ENCODE measurements around the gene FAM20B. TPM values are rescaled to one million over a fixed set of nuclear protein-coding genes. Genes with fewer than 3 reads are reported as not detected.

Gene FAM20B
- total and polyA plus RNA-seq, 2 of the 13 experiments (the other 11 are each of a cell fraction or from before 2014, with no cell fraction given), result 13.8 to 26.9 TPM

DNA sequence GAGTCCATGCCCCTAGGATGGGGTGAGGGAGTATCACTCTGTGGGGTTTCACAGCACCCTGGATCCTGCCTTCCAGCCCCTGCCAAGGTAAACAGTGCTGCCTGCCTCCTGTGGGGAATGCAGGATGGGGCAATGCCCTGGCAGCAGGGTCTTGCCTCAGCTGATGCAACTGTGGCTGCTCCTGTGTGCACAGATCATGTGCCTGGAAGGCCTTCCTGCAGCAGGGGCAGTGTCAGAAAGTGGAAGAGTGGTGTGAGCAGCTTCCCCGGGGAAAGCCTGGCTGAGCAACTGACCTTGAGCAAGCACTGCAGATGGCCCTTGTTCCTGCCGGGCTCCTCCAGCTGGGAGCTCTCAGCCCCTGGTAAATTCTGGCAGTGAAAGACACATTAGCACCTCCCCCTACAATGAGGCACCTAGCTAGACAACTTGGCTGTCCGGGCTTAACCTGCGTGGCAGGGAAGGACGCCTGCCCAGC lies 66.0 kb downstream of the FAM20B start (continued):
- no peak for TF ChIP-seq ZNF674 (CRISPR knock-in tag; IDR thresholded peaks at IDR 0.05; ENCODE audit: low read depth)
- TF ChIP-seq, protein P1, sequence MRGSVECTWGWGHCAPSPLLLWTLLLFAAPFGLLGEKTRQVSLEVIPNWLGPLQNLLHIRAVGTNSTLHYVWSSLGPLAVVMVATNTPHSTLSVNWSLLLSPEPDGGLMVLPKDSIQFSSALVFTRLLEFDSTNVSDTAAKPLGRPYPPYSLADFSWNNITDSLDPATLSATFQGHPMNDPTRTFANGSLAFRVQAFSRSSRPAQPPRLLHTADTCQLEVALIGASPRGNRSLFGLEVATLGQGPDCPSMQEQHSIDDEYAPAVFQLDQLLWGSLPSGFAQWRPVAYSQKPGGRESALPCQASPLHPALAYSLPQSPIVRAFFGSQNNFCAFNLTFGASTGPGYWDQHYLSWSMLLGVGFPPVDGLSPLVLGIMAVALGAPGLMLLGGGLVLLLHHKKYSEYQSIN (CRISPR knock-in tag; IDR thresholded peaks at IDR 0.05; ENCODE audit: borderline replicate concordance), result no peak
- no peak for TF ChIP-seq KAT2B (IDR thresholded peaks at IDR 0.05; ENCODE audit: borderline replicate concordance, low read depth, low read length)
- TF ChIP-seq ZNF441 (CRISPR knock-in tag; IDR thresholded peaks at IDR 0.05; ENCODE audit: borderline replicate concordance), result no peak
- no peak for TF ChIP-seq TOPORS (CRISPR knock-in tag; IDR thresholded peaks at IDR 0.05)
- no peak for TF ChIP-seq ZNF121 (CRISPR knock-in tag; IDR thresholded peaks at IDR 0.05)
- 0 out of 2 replicates have a peak, but pooled peaks have one; percentile 27 for TF ChIP-seq ZNF614 (CRISPR knock-in tag; IDR thresholded peaks at IDR 0.05; ENCODE audit: borderline replicate concordance)
- TF ChIP-seq ZNF768 (CRISPR knock-in tag; IDR thresholded peaks at IDR 0.05), result no peak
- no peak for TF ChIP-seq RELA (CRISPR knock-in tag; IDR thresholded peaks at IDR 0.05)
- TF ChIP-seq ZNF292 (CRISPR knock-in tag; IDR thresholded peaks at IDR 0.05; ENCODE audit: borderline replicate concordance, low read depth), result peak; percentile 69; the same call in 1 of the 2 replicates
- TF ChIP-seq, protein P2, sequence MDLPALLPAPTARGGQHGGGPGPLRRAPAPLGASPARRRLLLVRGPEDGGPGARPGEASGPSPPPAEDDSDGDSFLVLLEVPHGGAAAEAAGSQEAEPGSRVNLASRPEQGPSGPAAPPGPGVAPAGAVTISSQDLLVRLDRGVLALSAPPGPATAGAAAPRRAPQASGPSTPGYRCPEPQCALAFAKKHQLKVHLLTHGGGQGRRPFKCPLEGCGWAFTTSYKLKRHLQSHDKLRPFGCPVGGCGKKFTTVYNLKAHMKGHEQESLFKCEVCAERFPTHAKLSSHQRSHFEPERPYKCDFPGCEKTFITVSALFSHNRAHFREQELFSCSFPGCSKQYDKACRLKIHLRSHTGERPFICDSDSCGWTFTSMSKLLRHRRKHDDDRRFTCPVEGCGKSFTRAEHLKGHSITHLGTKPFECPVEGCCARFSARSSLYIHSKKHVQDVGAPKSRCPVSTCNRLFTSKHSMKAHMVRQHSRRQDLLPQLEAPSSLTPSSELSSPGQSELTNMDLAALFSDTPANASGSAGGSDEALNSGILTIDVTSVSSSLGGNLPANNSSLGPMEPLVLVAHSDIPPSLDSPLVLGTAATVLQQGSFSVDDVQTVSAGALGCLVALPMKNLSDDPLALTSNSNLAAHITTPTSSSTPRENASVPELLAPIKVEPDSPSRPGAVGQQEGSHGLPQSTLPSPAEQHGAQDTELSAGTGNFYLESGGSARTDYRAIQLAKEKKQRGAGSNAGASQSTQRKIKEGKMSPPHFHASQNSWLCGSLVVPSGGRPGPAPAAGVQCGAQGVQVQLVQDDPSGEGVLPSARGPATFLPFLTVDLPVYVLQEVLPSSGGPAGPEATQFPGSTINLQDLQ (CRISPR knock-in tag; IDR thresholded peaks at IDR 0.05), result no peak
- no peak for TF ChIP-seq ZNF547 (CRISPR knock-in tag; IDR thresholded peaks at IDR 0.05)
- peak; percentile 86 for TF ChIP-seq HIVEP1 (CRISPR knock-in tag; IDR thresholded peaks at IDR 0.05)
- TF ChIP-seq, protein P3, sequence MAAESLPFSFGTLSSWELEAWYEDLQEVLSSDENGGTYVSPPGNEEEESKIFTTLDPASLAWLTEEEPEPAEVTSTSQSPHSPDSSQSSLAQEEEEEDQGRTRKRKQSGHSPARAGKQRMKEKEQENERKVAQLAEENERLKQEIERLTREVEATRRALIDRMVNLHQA (CRISPR knock-in tag; IDR thresholded peaks at IDR 0.05), result no peak
- TF ChIP-seq ZNF260 (CRISPR knock-in tag; IDR thresholded peaks at IDR 0.05; ENCODE audit: borderline replicate concordance, low read depth), result no peak
- no peak for TF ChIP-seq ZNF83 (CRISPR knock-in tag; IDR thresholded peaks at IDR 0.05; ENCODE audit: borderline replicate concordance)
- no peak for TF ChIP-seq SNAPC2 (CRISPR knock-in tag; IDR thresholded peaks at IDR 0.05)
- no peak for TF ChIP-seq GTF3A (CRISPR knock-in tag; conservative IDR thresholded peaks at IDR 0.05)
- TF ChIP-seq AHR (CRISPR knock-in tag; IDR thresholded peaks at IDR 0.05), result peak; percentile 60; the same call in 1 of the 2 replicates
- no peak; the same call in 1 of the 2 replicates for TF ChIP-seq MNT (IDR thresholded peaks at IDR 0.05)
- TF ChIP-seq ZEB1 (IDR thresholded peaks at IDR 0.05; ENCODE audit: insufficient replicate concordance, low read depth), result no peak
- TF ChIP-seq ZBTB2 (CRISPR knock-in tag; IDR thresholded peaks at IDR 0.05; ENCODE audit: low read depth), result no peak
- no peak for TF ChIP-seq SRSF9 (IDR thresholded peaks at IDR 0.05; ENCODE audit: borderline replicate concordance, insufficient read depth, low read depth, low read length, poor library complexity, severe bottlenecking)
- no peak for TF ChIP-seq JUNB (CRISPR knock-in tag; IDR thresholded peaks at IDR 0.05; ENCODE audit: borderline replicate concordance)
